Thyroid gland (tissue), 4 donors: ENCODE measurements around the gene WNT5A. TPM values are rescaled to one million over a fixed set of nuclear protein-coding genes. Genes with fewer than 3 reads are reported as not detected.

Source experiments
- DNase-seq, 2 donors: peaks; one replicate each; pipeline ENCODE4 v3.0.0-alpha.2; 2019
- H3K27ac ChIP-seq, 3 donors: fragments of 200-600 bp; sonication (generic); 1 replicate in 2 of 3; 2 replicates in 1 of 3; pipeline ENCODE4 v1.5.1; 2016 to 2019; ENCODE audit warnings: mild to moderate bottlenecking in 1 of 3, moderate library complexity in 1 of 3
- H3K27me3 ChIP-seq: fragments of 200-600 bp; sonication (generic); one replicate; pipeline ENCODE4 v1.5.1; 2019
- H3K36me3 ChIP-seq, 2 donors: fragments of 200-600 bp; sonication (generic); one replicate each; pipeline ENCODE4 v1.5.1; 2016 to 2019
- H3K4me1 ChIP-seq, 2 donors: fragments of 200-600 bp; sonication (generic); one replicate each; pipeline ENCODE4 v1.5.1; 2017 to 2019
- H3K4me3 ChIP-seq, 3 donors: fragments of 200-600 bp; sonication (generic); replicated peaks in 1 of 3; 1 replicate in 2 of 3; 2 replicates in 1 of 3; pipeline ENCODE4 v1.5.1; 2016; ENCODE audit warnings: mild to moderate bottlenecking in 1 of 3
- H3K9me3 ChIP-seq: fragments of 200-600 bp; sonication (generic); one replicate; pipeline ENCODE4 v1.5.1; 2017
- CTCF ChIP-seq, 6 experiments: fragments of 200-600 bp in 3 of 6; fragments of 450-650 bp in 3 of 6; sonication (generic) in 3 of 6; IDR thresholded peaks; one replicate each; pipeline ENCODE4 v1.5.1; 2016 to 2019; ENCODE audit warnings: antibody characterized with exemption in 6 of 6, mild to moderate bottlenecking in 2 of 6, inconsistent platforms in 1 of 6, moderate library complexity in 1 of 6
- POLR2A ChIP-seq, 2 donors: fragments of 450-650 bp; IDR thresholded peaks; one replicate each; pipeline ENCODE4 v1.6.1; 2017; ENCODE audit warnings: antibody characterized with exemption in 2 of 2, mild to moderate bottlenecking in 2 of 2, moderate library complexity in 1 of 2
- WGBS, 2 donors: methylation state at CpG; one replicate each; pipeline ENCODE4 v1.1.5; 2017; 5-methylcytosine and 5-hydroxymethylcytosine counted together
- intact Hi-C: fragments of 100-400 bp; cut with DNase I; formaldehyde crosslinking; loops from one replicate; pipeline ENCODE4 v1.15.1; 2023
- total RNA-seq, 4 donors: library from RNA; depleted of rRNA; stranded (reverse); fragments of >200 nt; gene quantifications; one replicate each; pipeline ENCODE4 v1.2.3, GENCODE V29; 2016

WNT5A gene
- total RNA-seq, 4 donors from 2014 or later: 4.2 to 15.6 (median 10.4) TPM

- Histone ChIP-seq H3K4me1 (peaks cover 34 to 36% of the 10 kb centered on the region in 2 donors), H3K27ac (no peak overlapping the region), H3K9me3 (no peaks in the 10 kb centered on the region), H3K4me3 (no peak overlapping the region), H3K27me3 (no peaks in the 10 kb centered on the region), H3K36me3 (no peaks in the 10 kb centered on the region)
- no peak for DNase-seq
- intact Hi-C loops: no loop called here
- 78 to 79% methylated on average over 9 to 10 of the region's 10 CpGs for WGBS, 2 donors
- TF ChIP-seq POLR2A (IDR thresholded peaks at IDR 0.05) (no peak), CTCF (IDR thresholded peaks at IDR 0.05) (no peak)
These were observed 39.4 kb upstream of the WNT5A start for GRCh38 chr3:55526332-55527030.

GRCh38 chr3:55525436-55525835 lies 38.3 kb upstream of the WNT5A start:
- DNase-seq: no peak
- no peak overlapping the region for H3K27ac ChIP-seq
- H3K9me3 ChIP-seq: no peaks in the 10 kb centered on the region
- 89 to 95% methylated on average over 3 of the region's 3 CpGs for WGBS, 2 donors
- no peak overlapping the region for H3K4me3 ChIP-seq
- H3K36me3 ChIP-seq: no peaks in the 10 kb centered on the region
- H3K4me1 ChIP-seq: peaks cover 40 to 41% of the 10 kb centered on the region in 2 donors
- no peak for TF ChIP-seq CTCF (IDR thresholded peaks at IDR 0.05)
- no peak for TF ChIP-seq POLR2A (IDR thresholded peaks at IDR 0.05)
- intact Hi-C loops: no loop called here
- no peaks in the 10 kb centered on the region for H3K27me3 ChIP-seq

- Histone ChIP-seq H3K36me3 (no peaks in the 10 kb centered on the region), H3K27ac (no peak overlapping the region), H3K4me1 (peaks cover 40 to 41% of the 10 kb centered on the region in 2 donors), H3K4me3 (no peak overlapping the region), H3K9me3 (no peaks in the 10 kb centered on the region), H3K27me3 (no peaks in the 10 kb centered on the region)
- 71 to 80% methylated on average over 4 of the region's 4 CpGs for WGBS, 2 donors
- no peak for DNase-seq
- TF ChIP-seq CTCF (IDR thresholded peaks at IDR 0.05): no peak
- TF ChIP-seq POLR2A (IDR thresholded peaks at IDR 0.05): no peak
- intact Hi-C loops: no loop called here
These were observed 37.6 kb upstream of the WNT5A start for GRCh38 chr3:55524565-55525244.

- Histone ChIP-seq H3K36me3 (no peaks in the 10 kb centered on the region), H3K9me3 (no peaks in the 10 kb centered on the region), H3K4me1 (peaks cover 40 to 41% of the 10 kb centered on the region in 2 donors), H3K27ac (no peak overlapping the region), H3K4me3 (no peak overlapping the region), H3K27me3 (no peaks in the 10 kb centered on the region)
- intact Hi-C loops: no loop called here
- peak; percentile 38 to 55 for DNase-seq
- no peak for TF ChIP-seq CTCF (IDR thresholded peaks at IDR 0.05)
- no peak for TF ChIP-seq POLR2A (IDR thresholded peaks at IDR 0.05)
- 33 to 58% methylated on average over 2 of the region's 2 CpGs for WGBS, 2 donors
These were observed 36.4 kb upstream of the WNT5A start for GRCh38 chr3:55523471-55523870.
